HT-29 (cell line): ENCODE measurements around the gene POU5F1. TPM values are rescaled to one million over a fixed set of nuclear protein-coding genes. Genes with fewer than 3 reads are reported as not detected.
A peak's percentile ranks its signal among the peaks of the same experiment; 100 is the strongest.

ENCODE experiments used
- DNase-seq: peaks from one replicate; pipeline ENCODE4 v3.0.0-alpha.2; 2015; ENCODE audit warnings: low spot score
- small RNA-seq: library from RNA; depleted of rRNA; stranded (forward); fragments of <200 nt; gene quantifications from one replicate; pipeline ENCODE3, GENCODE V24; 2014
- total RNA-seq: library from RNA; depleted of rRNA; stranded (reverse); fragments of >200 nt; shearing (Covaris generic); gene quantifications from 2 replicates; pipeline ENCODE4 v1.2.3, GENCODE V29; 2014; rRNA removed

POU5F1 gene
- total RNA-seq, 1 experiment from 2014 or later = 2.6 TPM

GRCh38 chr6:31116661-31117385, 53.7 kb downstream of the POU5F1 start:
- no peak for DNase-seq

- DNase-seq = no peak
Measured at GRCh38 chr6:31115941-31116560, 54.4 kb downstream of the POU5F1 start.

GRCh38 chr6:31114970-31115849, 55.3 kb downstream of the POU5F1 start:
- peak; percentile 74 for DNase-seq

GRCh38 chr6:31114541-31114878, 56.0 kb downstream of the POU5F1 start, which contains the start of gene PSORS1C1:
TSS of gene PSORS1C1 (plus strand) at chr6:31114800. CDS start at chr6:31129633, 14,833 bp downstream.
- DNase-seq = peak; percentile 84

Small RNAs within 50 kb of the gene (small RNA-seq; reads per million reads assigned to genes)
- not detected for gene POLR2LP1

Other genes with a start within 250 kb of the POU5F1 start
- gene SFTA2, start 238.5 kb downstream of the POU5F1 start, total RNA-seq = 4.7 and 8.0 TPM in 2 replicates
- 0.08 and 0.15 TPM in 2 replicates for gene MUCL3, start 229.7 kb downstream of the POU5F1 start, total RNA-seq
- not detected in 2 replicates for gene MUC21, start 187.0 kb downstream of the POU5F1 start, total RNA-seq
- gene MUC22, start 160.2 kb downstream of the POU5F1 start, total RNA-seq = not detected in 2 replicates
- gene C6orf15, start 58.1 kb downstream of the POU5F1 start, total RNA-seq = 0.13 and 0.33 TPM in 2 replicates
- 1.1 and 1.2 TPM in 2 replicates for gene PSORS1C1, start 55.9 kb downstream of the POU5F1 start, total RNA-seq
- 0.08 TPM in 1 of 2 replicates, not detected in the other for gene CDSN, start 50.2 kb downstream of the POU5F1 start, total RNA-seq
- not detected in 2 replicates for gene PSORS1C2, start 31.6 kb downstream of the POU5F1 start, total RNA-seq
- gene CCHCR1, start 12.9 kb downstream of the POU5F1 start, total RNA-seq = 30.8 and 38.0 TPM in 2 replicates
- gene TCF19, start 12.1 kb downstream of the POU5F1 start, total RNA-seq = 71.7 and 80.8 TPM in 2 replicates
- gene HLA-C, start 101.4 kb upstream of the POU5F1 start, total RNA-seq = 110 and 133 TPM in 2 replicates
- 15.3 and 19.8 TPM in 2 replicates for gene HLA-B, start 186.5 kb upstream of the POU5F1 start, total RNA-seq
- 36.1 and 39.2 TPM in 2 replicates for gene MICA, start 232.9 kb upstream of the POU5F1 start, total RNA-seq